Measurements from ENCODE around the gene SPATS1. TPM values are rescaled to one million over a fixed set of nuclear protein-coding genes. Genes with fewer than 3 reads are reported as not detected.

Gene SPATS1
- total and polyA plus RNA-seq, 2 of the 13 experiments (the other 11 are each of a cell fraction or from before 2014, with no cell fraction given) = not detected

DNA sequence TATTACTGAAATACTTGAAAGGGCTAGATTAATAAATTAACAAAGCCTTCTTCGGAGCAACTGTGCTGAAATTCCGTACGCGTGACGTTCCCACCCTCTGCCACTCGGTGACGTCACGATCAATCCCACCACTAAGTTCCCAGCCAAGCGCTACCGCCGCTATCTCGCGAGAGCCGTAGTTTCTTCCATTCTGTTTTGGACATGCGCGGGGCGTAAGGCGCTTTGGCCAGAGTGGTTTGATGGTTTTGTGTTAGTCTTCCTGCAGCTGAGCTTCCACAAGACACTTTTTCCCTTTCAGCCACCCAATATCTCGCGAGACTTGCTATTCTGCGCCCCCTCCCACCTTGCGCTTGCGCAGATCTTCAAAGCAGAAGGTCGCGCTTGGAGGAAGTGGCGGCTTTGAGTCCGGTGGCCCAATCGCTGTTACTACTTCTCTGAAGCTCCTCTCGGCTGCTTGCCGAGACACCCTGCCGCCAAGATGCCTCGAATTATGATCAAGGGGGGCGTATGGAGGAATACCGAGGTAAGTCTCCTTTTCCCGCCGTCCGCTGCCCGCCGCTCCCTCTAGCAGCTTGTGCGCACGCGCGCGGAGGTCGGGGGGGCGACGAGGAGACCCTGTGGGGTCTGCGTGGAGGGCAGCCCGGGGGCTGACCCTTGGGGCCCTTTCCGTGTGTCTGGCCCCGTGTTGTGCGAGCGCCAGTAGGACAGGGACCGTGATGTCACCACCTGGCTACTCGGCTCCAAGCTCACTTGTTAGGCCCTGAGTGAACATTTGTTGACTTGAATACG is 45.1 kb downstream of the SPATS1 start, which contains the start of gene CDC5L (continued):
- TF ChIP-seq BRF2 (CRISPR knock-in tag; IDR thresholded peaks at IDR 0.05) (peak; percentile 76), ZNF891 (CRISPR knock-in tag; IDR thresholded peaks at IDR 0.05) (peak; percentile 87; the same call in 1 of the 2 replicates), ZKSCAN5 (CRISPR knock-in tag; IDR thresholded peaks at IDR 0.05) (no peak), ZNF644 (CRISPR knock-in tag; IDR thresholded peaks at IDR 0.05; ENCODE audit: low read depth) (peak; percentile 66; the same call in 1 of the 2 replicates), ZFP37 (CRISPR knock-in tag; IDR thresholded peaks at IDR 0.05; ENCODE audit: borderline replicate concordance) (peak; percentile 64), SAFB2 (CRISPR knock-in tag; IDR thresholded peaks at IDR 0.05; ENCODE audit: borderline replicate concordance, low read depth) (peak; percentile 22; the same call in 1 of the 2 replicates), THAP9 (CRISPR knock-in tag; IDR thresholded peaks at IDR 0.05; ENCODE audit: borderline replicate concordance) (peak; percentile 79; the same call in 1 of the 2 replicates), ZNF781 (CRISPR knock-in tag; IDR thresholded peaks at IDR 0.05; ENCODE audit: borderline replicate concordance, not compliant biosample characterization) (peak; percentile 85), FOSL2 (CRISPR knock-in tag; IDR thresholded peaks at IDR 0.05) (peak; percentile 46; the same call in 1 of the 2 replicates), ZNF609 (CRISPR knock-in tag; IDR thresholded peaks at IDR 0.05; ENCODE audit: borderline replicate concordance) (peak; percentile 43; the same call in 1 of the 2 replicates), ETV5 (CRISPR knock-in tag; IDR thresholded peaks at IDR 0.05; ENCODE audit: borderline replicate concordance) (peak; percentile 46), IRF1 (CRISPR knock-in tag; IDR thresholded peaks at IDR 0.05; ENCODE audit: low read depth) (no peak), ZNF44 (CRISPR knock-in tag; IDR thresholded peaks at IDR 0.05) (peak; percentile 93; the same call in 1 of the 2 replicates)
- TF ChIP-seq, protein P1, sequence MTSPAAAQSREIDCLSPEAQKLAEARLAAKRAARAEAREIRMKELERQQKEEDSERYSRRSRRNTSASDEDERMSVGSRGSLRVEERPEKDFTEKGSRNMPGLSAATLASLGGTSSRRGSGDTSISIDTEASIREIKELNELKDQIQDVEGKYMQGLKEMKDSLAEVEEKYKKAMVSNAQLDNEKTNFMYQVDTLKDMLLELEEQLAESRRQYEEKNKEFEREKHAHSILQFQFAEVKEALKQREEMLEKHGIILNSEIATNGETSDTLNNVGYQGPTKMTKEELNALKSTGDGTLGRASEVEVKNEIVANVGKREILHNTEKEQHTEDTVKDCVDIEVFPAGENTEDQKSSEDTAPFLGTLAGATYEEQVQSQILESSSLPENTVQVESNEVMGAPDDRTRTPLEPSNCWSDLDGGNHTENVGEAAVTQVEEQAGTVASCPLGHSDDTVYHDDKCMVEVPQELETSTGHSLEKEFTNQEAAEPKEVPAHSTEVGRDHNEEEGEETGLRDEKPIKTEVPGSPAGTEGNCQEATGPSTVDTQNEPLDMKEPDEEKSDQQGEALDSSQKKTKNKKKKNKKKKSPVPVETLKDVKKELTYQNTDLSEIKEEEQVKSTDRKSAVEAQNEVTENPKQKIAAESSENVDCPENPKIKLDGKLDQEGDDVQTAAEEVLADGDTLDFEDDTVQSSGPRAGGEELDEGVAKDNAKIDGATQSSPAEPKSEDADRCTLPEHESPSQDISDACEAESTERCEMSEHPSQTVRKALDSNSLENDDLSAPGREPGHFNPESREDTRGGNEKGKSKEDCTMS (CRISPR knock-in tag; conservative IDR thresholded peaks at IDR 0.05) = no peak

Measured in HepG2 (cell line).